ENCODE measurements around the gene EZH2.

EZH2 gene

DNA sequence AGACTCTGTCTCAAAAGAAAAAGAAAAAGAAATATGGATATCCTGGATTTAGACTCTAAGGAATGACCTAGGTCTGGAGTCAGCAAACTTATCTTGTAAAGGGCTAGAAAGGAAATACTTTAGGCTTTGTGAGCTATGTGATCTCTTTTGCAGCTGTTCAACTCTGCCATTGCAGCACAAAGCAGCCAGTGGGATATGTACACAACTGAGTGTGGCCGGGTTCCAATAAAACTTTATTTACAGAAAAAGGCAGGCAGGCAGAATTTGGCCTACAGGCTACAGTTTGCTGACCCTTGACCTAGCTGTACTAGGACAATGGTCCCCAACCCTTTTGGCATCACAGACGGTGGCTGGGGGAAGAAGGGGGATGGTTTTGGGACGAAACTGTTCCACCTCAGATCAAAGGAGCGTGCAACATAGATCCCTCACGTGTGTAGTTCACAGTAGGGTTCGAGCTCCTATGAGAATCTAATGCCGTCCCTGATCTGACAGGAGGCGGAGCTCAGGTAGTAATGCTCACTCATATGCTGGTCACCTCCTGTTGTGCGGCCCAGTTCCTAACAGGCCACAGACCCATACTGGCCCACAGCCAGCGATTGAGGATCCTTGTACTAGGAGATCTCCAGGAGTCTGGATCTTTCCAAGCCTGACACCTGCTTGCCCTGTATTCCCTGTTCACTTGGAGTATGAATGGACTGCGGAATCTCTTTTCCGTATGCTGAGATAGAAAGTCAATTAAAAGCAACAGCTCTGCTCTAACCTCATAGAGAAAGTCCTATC lies 122.4 kb downstream of the EZH2 start:
- no peak for DNase-seq (ENCODE audit: low read depth)
